Muscle of arm (tissue), 12 donors: ENCODE measurements around the gene DLG2. TPM values are rescaled to one million over a fixed set of nuclear protein-coding genes. Genes with fewer than 3 reads are reported as not detected.
"Not testable (repeated sequence)": the region's sequence is repeated elsewhere in the genome, so short reads cannot be mapped to it uniquely, and the experiment has no call there.

Experiments used
- DNase-seq: peaks from one replicate; pipeline ENCODE4 v3.0.0-alpha.2; 2013
- polyA plus RNA-seq, 12 donors: library from polyadenylated mRNA; unstranded; fragments of 120-200 nt; gene quantifications; one replicate each; pipeline ENCODE4 v1.2.1, GENCODE V29; 2013; ENCODE audit not compliant: insufficient read length in 12 of 12

The DLG2 gene
- polyA plus RNA-seq, 12 donors = 8.3 to 18.2 (median 14.0) TPM; not detected in 1

GRCh38 chr11:83791557-83791956, 1835.6 kb downstream of the DLG2 start:
- DNase-seq = no peak

GRCh38 chr11:83785942-83786341, 1841.2 kb downstream of the DLG2 start:
- no peak for DNase-seq

- no peak for DNase-seq
These were observed 1842.7 kb downstream of the DLG2 start for GRCh38 chr11:83784419-83784818.

GRCh38 chr11:83782329-83782728, 1844.8 kb downstream of the DLG2 start:
- no peak for DNase-seq

- DNase-seq = no peak
These were observed 1847.3 kb downstream of the DLG2 start for GRCh38 chr11:83779876-83780275.

GRCh38 chr11:83778596-83778995, 1848.5 kb downstream of the DLG2 start:
- DNase-seq = no peak

- no peak for DNase-seq
These were observed 1852.9 kb downstream of the DLG2 start for GRCh38 chr11:83773950-83774880.

GRCh38 chr11:83768489-83768888, 1858.7 kb downstream of the DLG2 start:
- DNase-seq = no peak

- DNase-seq = no peak
These were observed 1860.2 kb downstream of the DLG2 start for GRCh38 chr11:83766932-83767331.

GRCh38 chr11:83764643-83765042, 1862.5 kb downstream of the DLG2 start:
- no peak for DNase-seq

GRCh38 chr11:83760932-83761331, 1866.2 kb downstream of the DLG2 start:
- DNase-seq = no peak

- no peak for DNase-seq
These were observed 1868.0 kb downstream of the DLG2 start for GRCh38 chr11:83759148-83759547.

GRCh38 chr11:83751041-83751440, 1876.1 kb downstream of the DLG2 start:
- DNase-seq = no peak

- DNase-seq = no peak
These were observed 1880.1 kb downstream of the DLG2 start for GRCh38 chr11:83746921-83747585.

- no peak for DNase-seq
These were observed 1882.4 kb downstream of the DLG2 start for GRCh38 chr11:83744620-83745192.

GRCh38 chr11:83736684-83737083, 1890.5 kb downstream of the DLG2 start:
- DNase-seq = no peak

GRCh38 chr11:83734120-83734519, 1893.0 kb downstream of the DLG2 start:
- no peak for DNase-seq

- not testable (repeated sequence) for DNase-seq
These were observed 1895.9 kb downstream of the DLG2 start for GRCh38 chr11:83731288-83731687.

GRCh38 chr11:83728281-83728680, 1898.9 kb downstream of the DLG2 start:
- no peak for DNase-seq

GRCh38 chr11:83727251-83727650, 1899.9 kb downstream of the DLG2 start:
- DNase-seq = no peak

- DNase-seq = no peak
These were observed 1900.8 kb downstream of the DLG2 start for GRCh38 chr11:83726316-83726715.

GRCh38 chr11:83725728-83726127, 1901.4 kb downstream of the DLG2 start:
- DNase-seq = peak; percentile 69

- DNase-seq = peak; percentile 45
These were observed 1901.9 kb downstream of the DLG2 start for GRCh38 chr11:83725269-83725560.
